ENCODE results near the gene DPF1. TPM values are rescaled to one million over a fixed set of nuclear protein-coding genes. Genes with fewer than 3 reads are reported as not detected.

Gene DPF1
- under 1 TPM in 2 of 6 donors, not detected in 4; 0.20 to 0.41 TPM for polyA plus RNA-seq (ENCODE audit: low read depth in 6 of 6)

- Mint-ChIP-seq H3K9me3 (peaks cover 0 to 6% (median 0%) of the 10 kb centered on the region in 7 donors), H3K4me3 (peak within 1 kb of the TSS; percentile 76 to 97 (median 86)), H3K27me3 (peaks cover 48 to 77% (median 76%) of the 10 kb centered on the region in 3 donors), H3K36me3 (peaks cover 0 to 15% of the 10 kb centered on the region in 2 donors), H3K4me1 (peaks cover 30 to 41% (median 41%) of the 10 kb centered on the region in 3 donors), H3K27ac (peak within 1 kb of the TSS in 3 of 6 donors; percentile 4 to 80 (median 67))
- DNase-seq (peak; percentile 59), ATAC-seq (ENCODE audit: low read depth in 2 of 2) (peak; percentile 81 to 82)
Observed at GRCh38 chr19:38224014-38224862, at the start of gene DPF1. DPF1 (minus strand) TSS chr19:38224222; CDS start chr19:38224142, 80 bp downstream.

DNA sequence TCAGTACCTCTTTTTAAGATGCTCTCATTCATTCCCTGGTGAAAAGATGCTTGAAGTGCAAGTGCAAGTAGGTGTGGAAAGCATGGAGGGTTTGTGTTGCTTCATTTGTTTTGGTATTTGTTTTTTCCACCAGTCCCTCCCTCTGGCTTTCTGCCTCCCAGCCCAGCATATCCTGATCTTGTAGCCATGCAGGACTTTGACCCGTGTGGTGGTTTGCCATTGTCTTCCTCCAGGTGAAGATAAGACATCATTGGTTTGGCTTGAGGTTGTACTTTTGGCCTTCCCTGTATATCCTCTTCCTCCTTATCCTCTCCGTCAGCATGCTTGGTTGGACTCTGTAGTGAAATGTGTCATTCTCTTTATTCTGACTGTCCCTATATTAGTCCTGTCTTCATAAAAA is 49.5 kb upstream of the DPF1 start:
- H3K36me3 Mint-ChIP-seq: no peaks in the 10 kb centered on the region
- H3K27me3 Mint-ChIP-seq: no peaks in the 10 kb centered on the region
- H3K27ac Mint-ChIP-seq: peak overlapping the region in 2 of 6 donors; percentile 5 to 72
- H3K4me3 Mint-ChIP-seq: no peak overlapping the region
- no peak for DNase-seq
- H3K4me1 Mint-ChIP-seq: peaks cover 16 to 19% (median 19%) of the 10 kb centered on the region in 3 donors
- no peak for ATAC-seq (ENCODE audit: low read depth in 2 of 2)
- no peaks in the 10 kb centered on the region for H3K9me3 Mint-ChIP-seq

- ATAC-seq (ENCODE audit: low read depth in 2 of 2): no peak
- DNase-seq: no peak
- Mint-ChIP-seq H3K9me3 (no peaks in the 10 kb centered on the region), H3K27me3 (no peaks in the 10 kb centered on the region), H3K4me3 (no peak overlapping the region), H3K36me3 (no peaks in the 10 kb centered on the region), H3K27ac (no peak overlapping the region), H3K4me1 (peaks cover 32 to 47% (median 41%) of the 10 kb centered on the region in 3 donors)
Observed at GRCh38 chr19:38270587-38271167, 46.7 kb upstream of the DPF1 start.

- Mint-ChIP-seq H3K4me1 (peaks cover 46 to 59% (median 55%) of the 10 kb centered on the region in 3 donors), H3K27me3 (no peaks in the 10 kb centered on the region), H3K9me3 (no peaks in the 10 kb centered on the region), H3K36me3 (no peaks in the 10 kb centered on the region), H3K4me3 (peak overlapping the region in 1 of 8 donors; percentile 37), H3K27ac (peak overlapping the region in 2 of 6 donors; percentile 42 to 52)
- DNase-seq (no peak), ATAC-seq (ENCODE audit: low read depth in 2 of 2) (no peak)
Observed at GRCh38 chr19:38268539-38268938, 44.5 kb upstream of the DPF1 start.

- ATAC-seq (ENCODE audit: low read depth in 2 of 2): no peak
- no peaks in the 10 kb centered on the region for H3K36me3 Mint-ChIP-seq
- H3K27me3 Mint-ChIP-seq: no peaks in the 10 kb centered on the region
- H3K4me3 Mint-ChIP-seq: peak overlapping the region in 2 of 8 donors; percentile 37 to 44
- no peak for DNase-seq
- peak overlapping the region in 5 of 6 donors; percentile 6 to 86 (median 21) for H3K27ac Mint-ChIP-seq
- H3K4me1 Mint-ChIP-seq: peaks cover 51 to 62% (median 57%) of the 10 kb centered on the region in 3 donors
- no peaks in the 10 kb centered on the region for H3K9me3 Mint-ChIP-seq
Observed at GRCh38 chr19:38267761-38268483, 43.9 kb upstream of the DPF1 start.

DNA sequence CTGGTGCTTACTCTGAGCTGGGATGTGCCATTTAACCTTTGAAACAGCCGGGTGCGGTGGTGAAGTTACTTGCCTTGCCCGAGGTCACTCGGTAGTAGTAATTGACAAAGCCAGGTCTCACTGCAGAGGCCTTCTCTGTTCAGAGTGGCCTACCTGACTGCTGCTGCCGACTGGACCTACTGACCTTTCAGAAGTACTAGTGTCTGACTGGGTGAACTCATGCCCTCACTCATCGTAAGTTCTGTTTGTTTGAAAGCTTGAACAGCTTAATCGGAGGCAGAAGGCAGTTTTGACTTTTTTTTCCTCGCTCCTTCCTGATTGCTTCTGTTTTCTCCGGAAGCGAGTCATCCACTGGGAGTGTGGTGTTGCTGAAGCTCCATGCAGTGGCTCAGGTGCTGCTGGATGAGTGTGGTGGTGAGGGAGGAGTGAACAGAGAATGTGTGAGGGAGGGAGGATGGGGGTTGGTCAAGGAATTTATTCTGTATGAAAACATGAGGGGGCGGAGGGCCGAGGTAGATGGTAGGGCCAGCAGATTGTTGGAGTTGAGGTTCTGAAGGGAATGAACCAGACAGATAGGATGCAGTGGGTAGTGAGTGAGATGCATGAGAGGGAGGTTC is 43.1 kb upstream of the DPF1 start:
- Mint-ChIP-seq H3K27me3 (no peaks in the 10 kb centered on the region), H3K4me3 (peak overlapping the region in 5 of 8 donors; percentile 32 to 89 (median 49)), H3K9me3 (no peaks in the 10 kb centered on the region), H3K27ac (peak overlapping the region in 3 of 6 donors; percentile 33 to 80 (median 70)), H3K36me3 (no peaks in the 10 kb centered on the region), H3K4me1 (peaks cover 47 to 61% (median 57%) of the 10 kb centered on the region in 3 donors)
- no peak for ATAC-seq (ENCODE audit: low read depth in 2 of 2)
- no peak for DNase-seq

- DNase-seq: no peak
- ATAC-seq (ENCODE audit: low read depth in 2 of 2): no peak
- no peaks in the 10 kb centered on the region for H3K9me3 Mint-ChIP-seq
- H3K4me3 Mint-ChIP-seq: peak overlapping the region in 6 of 8 donors; percentile 82 to 98 (median 93)
- H3K4me1 Mint-ChIP-seq: peaks cover 45 to 57% (median 54%) of the 10 kb centered on the region in 3 donors
- H3K36me3 Mint-ChIP-seq: no peaks in the 10 kb centered on the region
- H3K27ac Mint-ChIP-seq: peak overlapping the region in 5 of 6 donors; percentile 49 to 97 (median 97)
- H3K27me3 Mint-ChIP-seq: no peaks in the 10 kb centered on the region
Observed at GRCh38 chr19:38265921-38266429, 42.0 kb upstream of the DPF1 start.

DNA sequence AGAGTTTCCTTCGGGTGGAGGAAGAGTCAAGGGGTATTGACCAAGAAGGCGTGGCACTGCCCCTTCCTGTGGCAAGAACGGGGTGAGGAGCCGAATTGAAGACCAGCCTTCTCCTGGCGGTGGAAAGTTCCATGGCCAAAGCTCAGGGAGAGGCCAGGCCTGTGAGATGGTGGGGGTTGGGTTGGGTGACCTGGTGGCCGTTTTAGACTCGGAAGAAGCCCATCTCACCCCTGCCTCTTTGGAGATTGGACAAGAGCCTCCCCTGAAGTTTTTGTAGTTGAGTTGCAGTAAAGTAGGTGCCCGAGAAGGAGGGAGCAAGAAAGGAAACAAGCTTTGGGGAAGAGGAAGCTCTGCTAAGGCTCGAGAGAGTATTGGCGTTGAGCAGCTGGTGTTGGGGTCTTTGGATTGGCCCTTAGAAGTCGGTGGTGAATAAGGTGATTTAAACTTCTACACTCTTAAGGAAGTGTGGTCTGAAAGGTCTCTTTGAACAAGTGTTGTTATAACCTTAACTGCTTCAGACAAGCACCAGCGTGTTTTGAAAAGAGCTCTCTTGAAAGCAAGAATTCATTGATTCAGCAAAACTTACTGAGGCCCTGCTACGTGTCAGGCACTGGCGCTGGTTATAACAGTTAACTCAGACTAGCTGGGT is 41.3 kb upstream of the DPF1 start:
- H3K4me3 Mint-ChIP-seq: peak overlapping the region; percentile 82 to 98 (median 92)
- H3K27ac Mint-ChIP-seq: peak overlapping the region; percentile 96 to 98 (median 97)
- no peaks in the 10 kb centered on the region for H3K36me3 Mint-ChIP-seq
- peak; percentile 52 for DNase-seq
- ATAC-seq (ENCODE audit: low read depth in 2 of 2): peak; percentile 4 to 13
- H3K9me3 Mint-ChIP-seq: no peaks in the 10 kb centered on the region
- H3K4me1 Mint-ChIP-seq: peaks cover 39 to 57% (median 48%) of the 10 kb centered on the region in 3 donors
- H3K27me3 Mint-ChIP-seq: no peaks in the 10 kb centered on the region

- Mint-ChIP-seq H3K4me1 (peaks cover 35 to 57% (median 47%) of the 10 kb centered on the region in 3 donors), H3K36me3 (no peaks in the 10 kb centered on the region), H3K27ac (peak within 1 kb of the TSS; percentile 97 to 99 (median 98)), H3K4me3 (peak within 1 kb of the TSS; percentile 82 to 98 (median 94)), H3K27me3 (no peaks in the 10 kb centered on the region), H3K9me3 (no peaks in the 10 kb centered on the region)
- ATAC-seq (ENCODE audit: low read depth in 2 of 2): peak; percentile 45 to 49
- DNase-seq: peak; percentile 76
Observed at GRCh38 chr19:38264486-38265212, 40.6 kb upstream of the DPF1 start, which contains the start of gene SPINT2. SPINT2 (plus strand) TSS chr19:38264573; CDS start chr19:38264893, 320 bp downstream.

- Mint-ChIP-seq H3K4me1 (peaks cover 35 to 54% (median 47%) of the 10 kb centered on the region in 3 donors), H3K4me3 (peak overlapping the region; percentile 82 to 96 (median 92)), H3K36me3 (no peaks in the 10 kb centered on the region), H3K9me3 (no peaks in the 10 kb centered on the region), H3K27me3 (peaks cover 0 to 4% (median 0%) of the 10 kb centered on the region in 3 donors), H3K27ac (peak overlapping the region; percentile 97 to 99 (median 98))
- peak; percentile 87 for DNase-seq
- ATAC-seq (ENCODE audit: low read depth in 2 of 2): peak; percentile 77 to 79
Observed at GRCh38 chr19:38263689-38264485, 39.9 kb upstream of the DPF1 start.

All from naive B cell (primary cell).